CD14-positive monocyte (primary cell): ENCODE measurements around the gene TAF1B. TPM values are rescaled to one million over a fixed set of nuclear protein-coding genes. Genes with fewer than 3 reads are reported as not detected.

Source experiments
- DNase-seq, 3 donors: peaks; one replicate each; pipeline ENCODE4 v3.0.0-alpha.2; 2011 to 2022
- H2AFZ ChIP-seq: 2 replicates; pipeline ENCODE4 v1.6.0; 2012; ENCODE audit warnings: mild to moderate bottlenecking, low read depth, low read length, inconsistent platforms; ENCODE audit not compliant: insufficient read depth, poor library complexity, severe bottlenecking
- H3K27ac ChIP-seq, 2 donors: 1 replicate in 1 of 2; 2 replicates in 1 of 2; pipeline ENCODE4 v1.5.1; 2012 to 2013; ENCODE audit warnings: low read length in 2 of 2, control low read depth in 1 of 2, inconsistent platforms in 1 of 2, low read depth in 1 of 2, mild to moderate bottlenecking in 1 of 2
- H3K27me3 ChIP-seq, 2 donors: one replicate each; pipeline versions ENCODE4 v1.6.0 to v1.6.1; 2011 to 2013; ENCODE audit warnings: low read length in 2 of 2; ENCODE audit not compliant: control insufficient read depth in 2 of 2, insufficient read depth in 2 of 2
- H3K36me3 ChIP-seq, 2 donors: replicated peaks in 1 of 2; 1 replicate in 1 of 2; 2 replicates in 1 of 2; pipeline versions ENCODE4 v1.5.1 to v1.6.1; 2012 to 2013; ENCODE audit warnings: low read length in 2 of 2, control low read depth in 1 of 2, inconsistent platforms in 1 of 2, mild to moderate bottlenecking in 1 of 2; ENCODE audit not compliant: insufficient read depth in 2 of 2, control insufficient read depth in 1 of 2
- H3K4me1 ChIP-seq, 2 donors: 1 replicate in 1 of 2; 2 replicates in 1 of 2; pipeline versions ENCODE4 v1.5.1 to v1.6.1; 2012 to 2013; ENCODE audit warnings: low read length in 2 of 2, control low read depth in 1 of 2, inconsistent platforms in 1 of 2, mild to moderate bottlenecking in 1 of 2, moderate library complexity in 1 of 2; ENCODE audit not compliant: insufficient read depth in 2 of 2, control insufficient read depth in 1 of 2
- H3K4me2 ChIP-seq: replicated peaks from 2 replicates; pipeline ENCODE3; 2012; ENCODE audit warnings: low read length, moderate library complexity, mild to moderate bottlenecking; ENCODE audit not compliant: poor library complexity, severe bottlenecking; ENCODE audit errors: extremely low read depth
- H3K4me3 ChIP-seq, 3 experiments: fragments of 200-600 bp in 1 of 3; sonication (generic) in 1 of 3; replicated peaks in 1 of 3; 1 replicate in 2 of 3; 2 replicates in 1 of 3; pipeline ENCODE4 v1.5.1; 2011 to 2013; ENCODE audit warnings: low read length in 3 of 3, mild to moderate bottlenecking in 3 of 3, control low read depth in 2 of 3, low read depth in 2 of 3, inconsistent platforms in 1 of 3, moderate library complexity in 1 of 3
- H3K79me2 ChIP-seq: 2 replicates; pipeline ENCODE4 v1.6.0; 2012; ENCODE audit warnings: mild to moderate bottlenecking, control low read depth, inconsistent platforms, low read length, moderate library complexity; ENCODE audit not compliant: insufficient read depth
- H3K9ac ChIP-seq: 2 replicates; pipeline ENCODE4 v1.6.0; 2017; ENCODE audit warnings: low read length, mild to moderate bottlenecking; ENCODE audit not compliant: insufficient read depth, poor library complexity, severe bottlenecking
- H3K9me3 ChIP-seq, 2 donors: replicated peaks in 1 of 2; 1 replicate in 1 of 2; 2 replicates in 1 of 2; pipeline versions ENCODE4 v1.5.1 to v1.6.1; 2012 to 2013; ENCODE audit warnings: low read length in 2 of 2, control low read depth in 1 of 2; ENCODE audit not compliant: control insufficient read depth in 1 of 2, insufficient read depth in 1 of 2
- H4K20me1 ChIP-seq: 2 replicates; pipeline ENCODE4 v1.6.0; 2012; ENCODE audit warnings: mild to moderate bottlenecking, low read length, control low read depth, moderate library complexity; ENCODE audit not compliant: insufficient read depth
- H3K27ac Mint-ChIP-seq, 7 donors: one replicate each; pipeline ENCODE4 v1.8.0; 2020; ENCODE audit warnings: mild to moderate bottlenecking in 7 of 7, mixed read lengths in 7 of 7, moderate library complexity in 6 of 7, inconsistent platforms in 2 of 7
- H3K27me3 Mint-ChIP-seq, 3 donors: one replicate each; pipeline ENCODE4 v1.8.0; 2021 to 2022; ENCODE audit warnings: low read depth in 3 of 3, mild to moderate bottlenecking in 3 of 3, mixed read lengths in 3 of 3, moderate library complexity in 3 of 3, inconsistent platforms in 1 of 3
- H3K36me3 Mint-ChIP-seq, 2 donors: one replicate each; pipeline ENCODE4 v1.8.0; 2020; ENCODE audit warnings: mixed read lengths in 2 of 2, inconsistent platforms in 1 of 2, mild to moderate bottlenecking in 1 of 2
- H3K4me1 Mint-ChIP-seq: one replicate; pipeline ENCODE4 v1.8.0; 2020; ENCODE audit warnings: mild to moderate bottlenecking, mixed read lengths
- H3K4me3 Mint-ChIP-seq, 2 donors: one replicate each; pipeline ENCODE4 v1.8.0; 2020; ENCODE audit warnings: mild to moderate bottlenecking in 2 of 2, mixed read lengths in 2 of 2, moderate library complexity in 1 of 2
- H3K9me3 Mint-ChIP-seq, 7 donors: one replicate each; pipeline ENCODE4 v1.8.0; 2020 to 2022; ENCODE audit warnings: mixed read lengths in 7 of 7, mild to moderate bottlenecking in 6 of 7, moderate library complexity in 6 of 7, inconsistent platforms in 2 of 7
- WGBS: methylation state at CpG from one replicate; pipeline ENCODE4 v1.1.5; 2013; ENCODE audit warnings: missing lambda C conversion rate; ENCODE audit not compliant: insufficient coverage; 5-methylcytosine and 5-hydroxymethylcytosine counted together
- intact Hi-C, 2 donors: fragments of 100-400 bp; cut with micrococcal nuclease; formaldehyde crosslinking; loops; one replicate each; pipeline versions ENCODE4 v1.15.0 to v1.15.1; 2023
- polyA plus RNA-seq, 3 donors: library from polyadenylated mRNA; depleted of rRNA in 1 of 3; unstranded in 2 of 3; stranded (reverse) in 1 of 3; fragments of 300-500 nt in 2 of 3; fragments of >200 nt in 1 of 3; fragmentation: Illumina TruSeq in 2 of 3; gene quantifications; 1 replicate in 2 of 3; 2 replicates in 1 of 3; pipeline ENCODE4 v1.2.3, GENCODE V29; 2012 to 2021
- TF ChIP-seq, protein P1 (sequence below): fragments of 200-600 bp; IDR thresholded peaks from one replicate; pipeline ENCODE4 v1.8.0; 2022; ENCODE audit warnings: antibody characterized with exemption, mild to moderate bottlenecking

Gene TAF1B
- polyA plus RNA-seq, 3 donors: 6.0 to 8.4 (median 7.2) TPM

DNA sequence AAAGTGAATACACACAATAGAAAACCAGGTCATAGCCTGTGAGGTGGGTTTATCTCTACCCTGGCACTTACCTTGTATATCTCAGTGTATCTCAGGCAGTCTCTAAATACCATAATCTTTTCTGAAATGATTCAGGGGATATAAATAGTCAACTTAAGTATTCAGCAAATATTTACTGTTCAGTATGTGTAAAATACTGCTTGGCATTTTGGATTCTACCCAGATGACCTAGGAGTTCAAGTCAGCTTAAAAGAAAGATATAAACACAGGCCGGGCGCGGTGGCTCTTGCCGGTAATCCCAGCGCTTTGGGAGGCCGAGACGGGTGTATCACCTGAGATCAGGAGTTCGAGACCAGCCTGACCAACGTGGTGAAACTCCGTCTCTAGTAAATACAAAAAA lies 132.1 kb downstream of the TAF1B start:
- Histone ChIP-seq H3K27me3 (no peaks in the 10 kb centered on the region), H4K20me1 (no peaks in the 10 kb centered on the region), H3K36me3 (no peaks in the 10 kb centered on the region), H3K27ac (no peak overlapping the region), H2AFZ (no peak overlapping the region), H3K9ac (no peak overlapping the region), H3K4me2 (no peak overlapping the region), H3K9me3 (no peaks in the 10 kb centered on the region), H3K79me2 (no peaks in the 10 kb centered on the region), H3K4me3 (no peak overlapping the region), H3K4me1 (no peaks in the 10 kb centered on the region)
- peaks cover 8 to 17% (median 10%) of the 10 kb centered on the region in 3 donors for H3K27me3 Mint-ChIP-seq
- no peak overlapping the region for H3K4me3 Mint-ChIP-seq
- DNase-seq: no peak
- no peak overlapping the region for H3K27ac Mint-ChIP-seq
- WGBS: 98% methylated on average over 8 of the region's 10 CpGs
- H3K36me3 Mint-ChIP-seq: no peaks in the 10 kb centered on the region
- intact Hi-C loops: no loop called here
- H3K4me1 Mint-ChIP-seq: peaks cover 3% of the 10 kb centered on the region
- peaks cover 0 to 3% (median 0%) of the 10 kb centered on the region in 7 donors for H3K9me3 Mint-ChIP-seq
- TF ChIP-seq, protein P1, sequence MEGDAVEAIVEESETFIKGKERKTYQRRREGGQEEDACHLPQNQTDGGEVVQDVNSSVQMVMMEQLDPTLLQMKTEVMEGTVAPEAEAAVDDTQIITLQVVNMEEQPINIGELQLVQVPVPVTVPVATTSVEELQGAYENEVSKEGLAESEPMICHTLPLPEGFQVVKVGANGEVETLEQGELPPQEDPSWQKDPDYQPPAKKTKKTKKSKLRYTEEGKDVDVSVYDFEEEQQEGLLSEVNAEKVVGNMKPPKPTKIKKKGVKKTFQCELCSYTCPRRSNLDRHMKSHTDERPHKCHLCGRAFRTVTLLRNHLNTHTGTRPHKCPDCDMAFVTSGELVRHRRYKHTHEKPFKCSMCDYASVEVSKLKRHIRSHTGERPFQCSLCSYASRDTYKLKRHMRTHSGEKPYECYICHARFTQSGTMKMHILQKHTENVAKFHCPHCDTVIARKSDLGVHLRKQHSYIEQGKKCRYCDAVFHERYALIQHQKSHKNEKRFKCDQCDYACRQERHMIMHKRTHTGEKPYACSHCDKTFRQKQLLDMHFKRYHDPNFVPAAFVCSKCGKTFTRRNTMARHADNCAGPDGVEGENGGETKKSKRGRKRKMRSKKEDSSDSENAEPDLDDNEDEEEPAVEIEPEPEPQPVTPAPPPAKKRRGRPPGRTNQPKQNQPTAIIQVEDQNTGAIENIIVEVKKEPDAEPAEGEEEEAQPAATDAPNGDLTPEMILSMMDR: no peak

DNA sequence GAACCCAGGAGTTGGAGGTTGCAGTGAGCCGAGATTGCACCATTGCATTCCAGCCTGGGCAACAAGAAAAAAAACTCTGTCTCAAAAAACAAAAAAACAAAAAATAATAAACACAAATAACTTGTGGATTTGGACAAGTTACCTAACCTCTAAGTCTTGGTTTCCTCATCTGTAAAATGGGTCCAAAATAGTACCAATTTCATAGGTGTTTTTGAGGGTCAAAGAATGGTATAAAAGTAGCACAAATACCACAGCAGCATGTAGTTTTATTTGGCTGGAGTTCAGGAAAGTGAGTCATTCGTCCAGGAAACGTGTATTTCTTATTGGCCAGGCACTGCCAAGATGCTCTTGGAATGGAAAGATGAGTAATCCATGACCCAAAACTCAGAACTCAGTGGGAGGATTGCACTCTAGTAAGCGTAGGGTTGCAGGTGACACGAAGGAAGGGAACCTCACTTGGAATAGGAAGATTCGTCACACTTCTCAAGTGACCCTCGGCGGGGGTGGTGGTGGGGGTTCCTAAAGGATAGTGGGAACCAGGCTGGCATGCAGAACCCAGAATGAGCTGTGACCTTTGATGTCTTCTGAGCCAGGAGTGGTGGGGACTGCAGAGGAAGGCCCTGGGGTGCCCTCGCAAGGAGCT lies 132.7 kb downstream of the TAF1B start:
- no peak overlapping the region for H3K4me3 Mint-ChIP-seq
- H3K4me1 ChIP-seq: no peaks in the 10 kb centered on the region

More for the DNA sequence above, 132.7 kb downstream of the TAF1B start:
- no peak overlapping the region for H3K27ac ChIP-seq
- H3K27ac Mint-ChIP-seq: peak overlapping the region in 1 of 7 donors; percentile 11
- no peaks in the 10 kb centered on the region for H3K36me3 ChIP-seq
- peaks cover 3% of the 10 kb centered on the region for H3K4me1 Mint-ChIP-seq
- DNase-seq: peak in 2 of 3 donors; percentile 9 to 36
- WGBS: 75% methylated on average over 8 of the region's 9 CpGs
- no peak overlapping the region for H3K9ac ChIP-seq
- no peaks in the 10 kb centered on the region for H4K20me1 ChIP-seq
- no peaks in the 10 kb centered on the region for H3K9me3 ChIP-seq
- no peaks in the 10 kb centered on the region for H3K36me3 Mint-ChIP-seq
- H3K27me3 ChIP-seq: no peaks in the 10 kb centered on the region
- no peak overlapping the region for H3K4me2 ChIP-seq
- no peak overlapping the region for H2AFZ ChIP-seq
- peaks cover 0 to 3% (median 0%) of the 10 kb centered on the region in 7 donors for H3K9me3 Mint-ChIP-seq
- intact Hi-C loops: no loop called here
- H3K4me3 ChIP-seq: no peak overlapping the region
- TF ChIP-seq, protein P1: no peak
- H3K79me2 ChIP-seq: no peaks in the 10 kb centered on the region
- peaks cover 13 to 17% (median 15%) of the 10 kb centered on the region in 3 donors for H3K27me3 Mint-ChIP-seq
